ENCODE measurements around the gene CAPNS1.

DNA sequence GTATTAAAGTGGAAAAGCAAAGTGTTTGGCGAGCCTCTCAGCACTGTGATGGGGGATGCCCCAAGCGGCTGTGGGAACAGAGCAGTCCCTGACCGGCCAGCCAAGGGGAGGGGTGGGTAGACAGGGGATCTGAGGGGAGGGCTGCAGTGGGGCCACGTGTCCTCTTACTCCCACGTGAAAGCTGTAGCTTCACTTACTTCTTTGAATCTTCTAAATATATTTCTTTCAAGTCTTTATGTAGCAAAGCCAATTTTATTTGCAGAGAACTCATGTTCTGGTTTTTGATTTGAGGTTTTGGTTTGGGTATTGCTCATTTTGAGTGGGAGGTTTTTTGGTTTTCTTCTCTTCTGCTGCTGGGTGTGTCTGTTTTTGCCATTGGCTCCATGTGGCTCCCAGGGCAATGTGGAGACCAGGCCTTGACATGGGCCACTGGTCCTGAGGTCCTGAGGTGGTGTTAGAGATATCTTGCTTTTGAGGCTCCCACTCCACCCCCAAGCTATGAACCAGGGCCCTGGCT is 46.7 kb upstream of the CAPNS1 start:
- TF ChIP-seq, protein P1, sequence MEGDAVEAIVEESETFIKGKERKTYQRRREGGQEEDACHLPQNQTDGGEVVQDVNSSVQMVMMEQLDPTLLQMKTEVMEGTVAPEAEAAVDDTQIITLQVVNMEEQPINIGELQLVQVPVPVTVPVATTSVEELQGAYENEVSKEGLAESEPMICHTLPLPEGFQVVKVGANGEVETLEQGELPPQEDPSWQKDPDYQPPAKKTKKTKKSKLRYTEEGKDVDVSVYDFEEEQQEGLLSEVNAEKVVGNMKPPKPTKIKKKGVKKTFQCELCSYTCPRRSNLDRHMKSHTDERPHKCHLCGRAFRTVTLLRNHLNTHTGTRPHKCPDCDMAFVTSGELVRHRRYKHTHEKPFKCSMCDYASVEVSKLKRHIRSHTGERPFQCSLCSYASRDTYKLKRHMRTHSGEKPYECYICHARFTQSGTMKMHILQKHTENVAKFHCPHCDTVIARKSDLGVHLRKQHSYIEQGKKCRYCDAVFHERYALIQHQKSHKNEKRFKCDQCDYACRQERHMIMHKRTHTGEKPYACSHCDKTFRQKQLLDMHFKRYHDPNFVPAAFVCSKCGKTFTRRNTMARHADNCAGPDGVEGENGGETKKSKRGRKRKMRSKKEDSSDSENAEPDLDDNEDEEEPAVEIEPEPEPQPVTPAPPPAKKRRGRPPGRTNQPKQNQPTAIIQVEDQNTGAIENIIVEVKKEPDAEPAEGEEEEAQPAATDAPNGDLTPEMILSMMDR (IDR thresholded peaks at IDR 0.05): no peak
- TF ChIP-seq POLR2AphosphoS5 (IDR thresholded peaks at IDR 0.05) (no peak), EP300 (IDR thresholded peaks at IDR 0.05) (no peak)

Data from suprapubic skin (tissue), 4 donors.